Activated T-cell treated with anti-CD3 and anti-CD28 coated beads, Interleukin-2, amount 50 U/mL, for 24 hours (primary cell): ENCODE data around the gene MAEA.

Experiments
- DNase-seq: peaks from one replicate; pipeline ENCODE4 v3.0.0-alpha.2; 2020
- H3K27ac Mint-ChIP-seq: 2 replicates; pipeline ENCODE4 v1.8.0; 2020; ENCODE audit warnings: mild to moderate bottlenecking, mixed read lengths
- H3K27me3 Mint-ChIP-seq: 2 replicates; pipeline ENCODE4 v1.8.0; 2020; ENCODE audit warnings: mixed read lengths
- H3K36me3 Mint-ChIP-seq: 2 replicates; pipeline ENCODE4 v1.8.0; 2020; ENCODE audit warnings: low read depth, mixed read lengths
- H3K4me1 Mint-ChIP-seq: 2 replicates; pipeline ENCODE4 v1.8.0; 2020; ENCODE audit warnings: low read depth, mixed read lengths
- H3K4me3 Mint-ChIP-seq: 2 replicates; pipeline ENCODE4 v1.8.0; 2020; ENCODE audit warnings: mild to moderate bottlenecking, moderate library complexity, mixed read lengths
- H3K9me3 Mint-ChIP-seq: 2 replicates; pipeline ENCODE4 v1.8.0; 2020; ENCODE audit warnings: mixed read lengths

The MAEA gene

DNA sequence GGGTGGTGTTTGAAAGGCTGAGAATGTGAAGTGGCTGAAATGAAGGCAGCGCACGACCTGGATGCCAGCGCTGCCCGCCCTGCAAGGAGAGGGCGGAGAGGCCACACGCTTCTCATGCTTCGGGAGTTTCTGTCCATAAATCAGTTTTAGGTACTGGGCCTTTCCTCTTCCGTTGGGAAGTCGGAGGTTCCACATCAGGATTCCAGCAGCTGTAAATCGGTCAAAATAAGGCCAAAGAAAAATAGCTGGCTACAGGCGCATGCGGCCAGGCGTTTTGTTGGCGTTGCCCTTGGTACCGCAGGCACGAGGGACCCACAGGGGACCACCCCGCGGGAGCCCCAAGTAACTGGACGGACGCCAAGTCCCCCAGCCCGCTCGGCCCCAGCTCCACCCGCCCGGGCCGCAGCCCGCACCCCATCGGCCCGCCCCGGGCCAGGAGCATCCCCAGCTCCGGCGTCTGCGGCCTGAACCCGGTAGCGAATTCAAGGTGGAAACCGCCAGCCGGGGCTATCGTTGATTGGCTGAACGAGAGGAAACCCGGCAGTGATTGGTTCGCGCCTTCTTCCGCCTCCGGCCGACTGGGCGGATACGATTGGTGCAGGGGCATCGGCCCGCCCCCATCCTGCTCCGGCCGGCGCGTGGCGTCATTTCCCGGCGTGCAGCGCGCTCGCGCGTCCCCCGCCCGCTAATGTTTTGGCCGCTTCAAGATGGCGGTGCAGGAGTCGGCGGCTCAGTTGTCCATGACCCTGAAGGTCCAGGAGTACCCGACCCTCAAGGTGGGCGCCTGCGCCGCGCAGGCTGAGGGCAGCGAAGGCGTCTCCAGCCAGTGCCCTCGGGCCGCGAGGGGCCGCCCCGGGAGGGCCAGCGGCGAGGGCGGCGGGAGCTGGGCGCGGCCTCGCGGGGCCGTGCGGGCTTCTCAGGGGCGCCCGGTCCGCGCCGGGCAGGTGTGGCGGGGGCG is at the start of gene MAEA:
TSS of gene MAEA (plus strand) at position 685 of the 958 bp plus-strand sequence. CDS start at position 708, 23 bp downstream.
- DNase-seq: peak; percentile 98
- Mint-ChIP-seq H3K4me1 (peaks cover 38% of the 10 kb centered on the region), H3K4me3 (peak within 1 kb of the TSS; percentile 97), H3K9me3 (no peaks in the 10 kb centered on the region), H3K36me3 (peaks cover 34% of the 10 kb centered on the region), H3K27me3 (no peaks in the 10 kb centered on the region), H3K27ac (peak within 1 kb of the TSS; percentile 96)

GRCh38 chr4:1239950-1240307 is 49.8 kb upstream of the MAEA start:
- no peaks in the 10 kb centered on the region for H3K9me3 Mint-ChIP-seq
- H3K27me3 Mint-ChIP-seq: no peaks in the 10 kb centered on the region
- peak overlapping the region; percentile 33 for H3K27ac Mint-ChIP-seq
- peaks cover 30% of the 10 kb centered on the region for H3K4me1 Mint-ChIP-seq
- H3K4me3 Mint-ChIP-seq: no peak overlapping the region
- DNase-seq: no peak
- H3K36me3 Mint-ChIP-seq: peaks cover 68% of the 10 kb centered on the region

DNA sequence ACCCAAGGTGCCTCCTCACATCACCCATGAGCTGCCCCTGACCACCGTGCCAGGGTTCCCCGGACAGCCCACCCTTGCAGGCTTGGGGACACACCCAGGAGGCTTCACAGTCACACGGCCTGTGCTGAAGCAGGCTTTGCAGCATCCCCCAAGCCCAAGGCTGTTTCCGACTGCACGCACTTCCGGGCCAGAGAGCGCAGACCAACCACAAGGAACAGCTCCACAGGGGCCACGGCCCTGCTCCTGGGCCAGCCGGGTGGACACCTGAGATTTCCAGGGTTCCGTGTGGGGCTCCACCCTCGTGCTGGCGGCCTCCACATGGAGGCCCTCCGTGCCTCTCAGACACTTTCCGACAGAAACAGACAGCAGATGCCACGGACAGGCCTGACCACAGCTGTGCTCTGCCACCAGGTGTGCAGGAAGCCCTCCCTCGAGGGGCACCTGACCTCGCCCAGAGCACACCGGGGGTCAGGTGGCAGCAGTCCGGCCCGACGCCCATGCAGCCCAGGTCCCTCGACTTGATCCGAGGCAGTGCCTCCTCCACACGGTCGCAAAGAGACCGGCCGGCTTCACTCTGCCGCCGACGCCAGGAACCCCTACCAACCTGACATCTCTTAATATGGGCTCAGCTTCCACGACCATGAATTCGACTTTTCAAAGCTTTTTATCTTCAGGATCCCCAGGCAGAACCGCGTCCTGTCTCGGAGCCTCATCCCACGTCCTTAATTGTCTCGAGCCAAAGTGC is 48.8 kb upstream of the MAEA start:
- Mint-ChIP-seq H3K4me3 (no peak overlapping the region), H3K27me3 (no peaks in the 10 kb centered on the region), H3K9me3 (no peaks in the 10 kb centered on the region), H3K4me1 (peaks cover 39% of the 10 kb centered on the region), H3K36me3 (peaks cover 66% of the 10 kb centered on the region), H3K27ac (peak overlapping the region; percentile 37)
- no peak for DNase-seq

DNA sequence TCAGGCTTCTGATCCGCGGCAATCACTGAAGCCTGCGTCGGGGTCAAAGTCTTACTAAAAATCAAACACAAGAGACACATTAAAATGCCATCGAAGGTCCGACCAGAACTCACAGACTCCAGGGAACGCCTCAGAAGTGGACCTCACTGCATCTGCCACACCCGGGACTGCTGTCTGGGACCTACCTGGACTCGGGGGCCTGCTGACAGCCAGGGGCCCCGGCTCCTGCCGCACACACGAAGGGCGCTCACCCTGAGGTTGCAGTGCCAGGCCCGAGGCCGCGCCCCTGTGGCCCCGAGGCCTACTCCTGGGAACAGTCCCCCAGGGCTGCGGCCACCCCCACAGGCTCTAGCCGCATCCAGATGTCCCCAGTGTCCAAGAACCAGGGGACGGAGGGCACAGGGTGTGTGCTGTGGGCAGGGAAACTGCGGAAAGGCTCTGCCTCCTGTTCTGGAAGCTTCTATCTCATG is 48.2 kb upstream of the MAEA start:
- Mint-ChIP-seq H3K9me3 (no peaks in the 10 kb centered on the region), H3K4me1 (peaks cover 45% of the 10 kb centered on the region), H3K4me3 (no peak overlapping the region), H3K27ac (no peak overlapping the region), H3K27me3 (no peaks in the 10 kb centered on the region), H3K36me3 (peaks cover 68% of the 10 kb centered on the region)
- DNase-seq: no peak

DNA sequence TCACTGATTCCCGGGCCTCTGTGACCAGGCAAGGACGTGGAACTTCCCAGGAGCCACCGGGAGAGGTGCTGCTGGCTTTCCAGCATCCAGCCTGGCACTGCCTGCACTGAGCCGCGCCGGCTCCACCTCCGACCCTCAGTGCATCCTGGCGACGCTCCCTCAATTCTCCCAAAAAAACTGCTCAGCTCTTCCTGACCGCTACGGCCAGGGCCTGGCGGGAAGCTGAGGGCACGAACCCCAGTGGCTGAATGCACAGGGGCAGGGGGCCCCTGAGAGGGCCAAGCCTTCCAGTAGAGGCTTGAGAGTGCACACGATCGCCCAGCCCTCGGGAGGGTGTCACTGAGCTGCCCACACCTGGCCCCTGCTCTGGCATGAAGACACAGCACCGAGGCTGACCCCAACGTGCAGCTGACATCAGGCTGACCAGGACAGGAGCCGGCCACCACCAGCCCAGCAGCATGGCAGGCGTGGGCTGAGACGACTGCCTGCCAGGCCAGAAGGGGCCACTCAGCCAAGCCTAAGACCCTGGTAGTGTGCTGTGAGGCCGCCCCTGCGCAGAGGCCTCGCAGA is 47.7 kb upstream of the MAEA start:
- peaks cover 51% of the 10 kb centered on the region for H3K4me1 Mint-ChIP-seq
- no peak for DNase-seq
- H3K4me3 Mint-ChIP-seq: no peak overlapping the region

GRCh38 chr4:1242506-1243450 is 46.9 kb upstream of the MAEA start:
- Mint-ChIP-seq H3K27me3 (no peaks in the 10 kb centered on the region), H3K4me3 (no peak overlapping the region), H3K4me1 (peaks cover 52% of the 10 kb centered on the region), H3K36me3 (peaks cover 78% of the 10 kb centered on the region), H3K27ac (peak overlapping the region; percentile 79), H3K9me3 (no peaks in the 10 kb centered on the region)
- no peak for DNase-seq

More for the DNA sequence above, 47.7 kb upstream of the MAEA start:
- H3K36me3 Mint-ChIP-seq: peaks cover 73% of the 10 kb centered on the region
- H3K27ac Mint-ChIP-seq: no peak overlapping the region
- no peaks in the 10 kb centered on the region for H3K27me3 Mint-ChIP-seq
- H3K9me3 Mint-ChIP-seq: no peaks in the 10 kb centered on the region

DNA sequence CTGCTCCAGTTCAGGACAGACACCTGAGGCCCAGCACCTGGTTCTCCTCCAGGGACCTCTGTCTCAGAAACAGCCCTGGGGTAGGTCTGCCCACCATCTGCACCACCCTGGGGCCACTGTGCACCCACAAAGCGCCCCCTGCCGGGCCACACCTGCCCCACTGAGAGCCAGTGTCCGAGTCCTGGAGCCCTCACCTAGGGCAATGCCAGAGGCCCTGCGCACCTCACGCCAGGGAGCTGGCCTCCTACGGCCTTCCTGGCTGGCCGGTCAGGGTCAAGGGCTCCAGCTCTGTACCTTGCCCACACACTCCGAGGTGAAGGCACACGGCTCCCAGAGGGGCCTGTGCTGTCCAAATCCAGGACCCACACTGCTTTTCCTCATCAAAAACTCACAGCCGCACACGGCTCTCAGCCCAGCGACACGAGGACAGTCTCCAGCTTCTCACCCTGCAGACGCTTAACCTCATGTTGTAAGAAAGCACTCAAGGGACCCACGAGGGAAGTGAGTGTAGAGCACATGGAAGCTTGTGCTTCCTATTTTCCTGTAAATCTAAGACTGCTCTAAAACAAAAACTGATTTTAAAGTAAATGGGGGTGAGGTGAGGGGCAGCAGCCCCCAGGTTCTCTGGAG is 46.1 kb upstream of the MAEA start:
- Mint-ChIP-seq H3K4me3 (no peak overlapping the region), H3K27ac (peak overlapping the region; percentile 79), H3K36me3 (peaks cover 71% of the 10 kb centered on the region), H3K9me3 (no peaks in the 10 kb centered on the region), H3K4me1 (peaks cover 52% of the 10 kb centered on the region), H3K27me3 (no peaks in the 10 kb centered on the region)
- no peak for DNase-seq

DNA sequence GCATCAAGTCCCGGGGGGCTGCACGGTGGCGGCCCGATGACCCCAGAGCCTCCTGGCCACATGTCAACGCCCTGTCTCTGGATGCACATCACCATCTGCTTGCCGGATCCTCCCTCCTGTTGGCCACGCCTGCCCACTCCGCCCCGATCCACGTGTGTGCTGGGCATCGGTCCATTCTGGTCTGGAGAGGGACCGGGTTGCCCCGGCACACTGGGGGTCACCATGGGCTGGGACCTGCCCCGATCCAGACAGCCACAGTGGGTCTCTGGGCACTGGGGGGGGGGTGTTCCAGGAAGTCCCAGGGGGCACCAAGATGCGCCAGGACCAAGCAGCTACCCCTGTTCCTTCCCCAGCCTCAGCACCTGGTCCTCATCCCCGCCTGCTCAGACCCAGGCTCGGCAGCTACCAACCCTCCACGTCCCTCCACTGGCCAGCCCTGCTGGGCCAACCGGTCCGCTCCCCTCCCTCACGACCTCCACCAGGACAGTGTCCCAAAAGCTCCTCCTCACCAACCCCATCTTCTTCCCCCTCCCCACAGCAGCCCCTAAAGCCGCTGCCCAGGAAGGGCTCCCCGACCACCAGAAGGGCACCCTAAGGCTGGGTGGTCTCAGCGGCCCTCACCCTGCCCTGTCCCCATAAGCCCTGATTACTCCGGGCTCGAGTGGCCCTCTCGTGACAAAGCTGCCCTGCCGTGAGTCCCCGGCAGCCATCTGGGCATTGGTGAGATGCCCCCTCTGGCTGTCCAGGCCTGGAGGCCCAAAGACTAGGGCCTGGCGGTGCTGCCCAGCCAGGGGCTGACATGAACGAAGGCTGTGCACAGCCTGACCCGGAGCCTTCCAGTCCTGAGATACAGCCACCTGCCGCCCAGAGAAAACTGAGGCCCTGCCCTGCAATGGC is 45.4 kb upstream of the MAEA start:
- H3K4me3 Mint-ChIP-seq: no peak overlapping the region
- H3K36me3 Mint-ChIP-seq: peaks cover 67% of the 10 kb centered on the region
- H3K9me3 Mint-ChIP-seq: no peaks in the 10 kb centered on the region
- H3K27me3 Mint-ChIP-seq: no peaks in the 10 kb centered on the region
- peak overlapping the region; percentile 93 for H3K27ac Mint-ChIP-seq
- peak; percentile 28 for DNase-seq
- peaks cover 52% of the 10 kb centered on the region for H3K4me1 Mint-ChIP-seq

GRCh38 chr4:1244978-1245471 is 44.7 kb upstream of the MAEA start:
- DNase-seq: peak; percentile 30
- Mint-ChIP-seq H3K4me1 (peaks cover 56% of the 10 kb centered on the region), H3K36me3 (peaks cover 66% of the 10 kb centered on the region), H3K27ac (peak overlapping the region; percentile 93), H3K9me3 (no peaks in the 10 kb centered on the region), H3K4me3 (peak overlapping the region; percentile 42), H3K27me3 (no peaks in the 10 kb centered on the region)

DNA sequence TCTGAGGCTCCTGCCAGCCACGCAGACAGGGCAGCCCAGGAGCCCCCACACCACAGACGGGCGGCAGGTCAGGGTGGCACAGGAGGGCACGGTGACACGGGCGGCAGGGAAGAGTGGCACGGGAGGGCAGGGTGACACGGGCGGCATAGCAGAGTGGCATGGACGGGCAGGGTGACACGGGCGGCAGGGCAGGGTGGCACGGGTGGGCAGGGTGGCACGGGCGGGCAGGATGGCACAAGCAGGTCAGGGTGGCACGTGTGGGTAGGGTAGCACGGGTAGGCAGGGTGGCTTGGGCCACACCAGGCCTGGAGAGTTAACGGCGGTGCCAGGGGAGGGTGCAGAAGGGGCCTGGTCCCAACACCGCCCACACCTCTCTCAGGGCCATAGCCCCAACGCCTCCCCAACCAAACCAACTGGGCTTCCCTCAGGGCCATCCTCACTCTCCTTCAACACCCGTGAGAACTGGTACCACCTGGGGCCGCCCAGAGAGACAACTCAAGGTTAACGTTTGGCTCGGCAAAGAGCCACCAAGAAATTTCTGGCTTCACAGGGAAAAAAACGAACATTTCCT is 44.1 kb upstream of the MAEA start:
- peak overlapping the region; percentile 93 for H3K27ac Mint-ChIP-seq
- DNase-seq: peak; percentile 28
- no peaks in the 10 kb centered on the region for H3K9me3 Mint-ChIP-seq
- H3K4me1 Mint-ChIP-seq: peaks cover 62% of the 10 kb centered on the region
- peak overlapping the region; percentile 88 for H3K4me3 Mint-ChIP-seq
- no peaks in the 10 kb centered on the region for H3K27me3 Mint-ChIP-seq
- H3K36me3 Mint-ChIP-seq: peaks cover 71% of the 10 kb centered on the region

DNA sequence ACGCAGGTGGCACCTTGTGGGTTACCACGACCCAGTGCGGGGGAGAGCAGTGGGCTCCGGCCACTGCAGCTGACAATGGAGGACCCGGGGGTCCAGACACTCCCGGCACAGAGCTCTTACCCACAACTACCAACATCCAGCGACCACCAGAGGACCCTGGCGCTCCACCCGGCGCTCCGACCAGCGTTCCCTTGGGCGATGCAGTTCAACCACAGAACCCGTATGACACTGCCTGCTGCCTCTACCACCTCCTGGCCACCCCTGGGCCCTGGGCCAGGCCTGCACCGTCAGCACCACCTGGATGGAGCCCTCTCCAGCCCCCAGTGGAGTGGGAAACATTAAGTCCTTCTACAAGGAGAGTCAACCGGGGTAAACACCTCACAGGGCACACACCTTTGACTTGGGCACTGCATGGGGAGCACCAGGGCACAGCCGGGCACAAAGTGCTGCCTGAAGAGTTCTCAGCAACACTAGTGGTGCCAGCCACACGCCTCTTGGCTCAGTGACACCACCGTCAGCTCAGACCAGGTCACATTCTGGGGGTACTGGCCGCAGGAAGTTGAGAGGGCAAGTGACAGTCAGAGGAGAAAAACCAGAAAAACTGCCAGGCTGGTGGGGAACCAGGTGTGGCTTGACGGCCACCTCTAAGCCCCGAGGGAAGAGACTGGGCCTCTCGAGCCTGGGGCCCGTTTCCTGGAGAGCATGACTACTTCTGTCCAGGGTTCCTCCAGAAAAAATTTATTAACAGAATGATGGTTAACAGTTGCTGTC is 43.4 kb upstream of the MAEA start:
- peak; percentile 33 for DNase-seq
- no peaks in the 10 kb centered on the region for H3K9me3 Mint-ChIP-seq
- H3K27ac Mint-ChIP-seq: peak overlapping the region; percentile 93
- H3K4me1 Mint-ChIP-seq: peaks cover 67% of the 10 kb centered on the region
- peak overlapping the region; percentile 88 for H3K4me3 Mint-ChIP-seq
- H3K36me3 Mint-ChIP-seq: peaks cover 71% of the 10 kb centered on the region
- no peaks in the 10 kb centered on the region for H3K27me3 Mint-ChIP-seq
